Measurements from ENCODE around the gene PTPRZ1. TPM values are rescaled to one million over a fixed set of nuclear protein-coding genes. Genes with fewer than 3 reads are reported as not detected.

Gene PTPRZ1
- total and polyA plus RNA-seq, 10 of the 15 experiments (the other 5 are each of a cell fraction or from before 2014, with no cell fraction given): 0.05 to 0.21 (median 0.11) TPM; not detected in 7

DNA sequence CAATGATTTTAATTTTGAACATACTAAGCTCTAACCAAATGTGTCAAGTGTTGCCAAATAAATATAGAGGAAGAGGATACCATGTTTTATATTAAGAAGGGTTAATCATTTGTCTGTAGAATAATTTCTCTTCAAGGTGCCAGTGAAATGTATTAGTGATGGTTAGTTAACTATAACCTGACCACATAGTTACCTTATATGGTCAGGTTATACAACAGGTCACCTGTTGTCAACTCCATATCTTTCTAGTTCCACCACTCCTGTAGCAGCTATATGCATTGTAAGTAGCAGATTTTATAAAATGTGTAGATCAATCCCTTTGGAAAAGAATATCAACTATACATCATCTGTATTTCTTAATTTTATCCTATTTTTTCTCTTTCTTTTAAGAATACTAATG, 35.1 kb downstream of the PTPRZ1 start:
- ATAC-seq (no peak), DNase-seq (ENCODE audit: low read depth, low spot score) (no peak), FAIRE-seq (no peak)
- Histone ChIP-seq H2AFZ (ENCODE audit: control insufficient read depth, low read depth, low read length) (no peak overlapping the region), H3K27me3 (replicated peaks in 1 of 2; ENCODE audit: control insufficient read depth in 2 of 2, insufficient read depth in 2 of 2, low read length in 1 of 2) (no peaks in the 10 kb centered on the region), H4K20me1 (ENCODE audit: control insufficient read depth, insufficient read depth) (no peaks in the 10 kb centered on the region), H3K79me2 (ENCODE audit: control insufficient read depth, insufficient read depth, low read length) (no peaks in the 10 kb centered on the region), H3K27ac (ENCODE audit: control insufficient read depth, insufficient read depth) (no peak overlapping the region), H3K9ac (ENCODE audit: control insufficient read depth, insufficient read depth, low read length) (no peak overlapping the region), H3K36me3 (ENCODE audit: control insufficient read depth in 2 of 2, insufficient read depth in 2 of 2, low read length in 1 of 2) (no peaks in the 10 kb centered on the region), H3K4me1 (ENCODE audit: control insufficient read depth, insufficient read depth, low read length) (no peaks in the 10 kb centered on the region), H3K4me3 (no peak overlapping the region), H3K9me3 (replicated peaks; ENCODE audit: control insufficient read depth, insufficient read depth, low read length) (no peaks in the 10 kb centered on the region), H3K4me2 (ENCODE audit: control insufficient read depth, insufficient read depth) (no peak overlapping the region)
- SMC1A ChIA-PET (ENCODE audit: uncharacterized antibody, unreplicated experiment): interaction anchor here (0.7 kb wide), 1 partner anchor 13 kb away, joined by 3 read pairs; no protein-coding TSS in a partner anchor
- intact Hi-C loops (cut with micrococcal nuclease; ENCODE audit: unreplicated experiment): no loop called here
- CTCF ChIA-PET: interaction anchor here (0.7 to 1.9 kb wide), 3 partner anchors 9 to 126 kb away, joined by 3 to 5 read pairs (median 3); no protein-coding TSS in a partner anchor
- RAD21 ChIA-PET (ENCODE audit: unreplicated experiment): no interaction called here
- POLR2A ChIA-PET: no interaction called here
- BruUV-seq (replicated peaks): no TSS peak
- no peak for TF ChIP-seq MTA2 (IDR thresholded peaks at IDR 0.05; ENCODE audit: low read depth)
- TF ChIP-seq GABPA (IDR thresholded peaks at IDR 0.05; ENCODE audit: low read depth): no peak
- TF ChIP-seq POLR2A (IDR thresholded peaks at IDR 0.05; ENCODE audit: low read depth, low read length): no peak
- no peak for TF ChIP-seq CBX3 (IDR thresholded peaks at IDR 0.05; ENCODE audit: borderline replicate concordance, low read depth)
- no peak for TF ChIP-seq EP300 (IDR thresholded peaks at IDR 0.05; ENCODE audit: borderline replicate concordance in 1 of 2, control insufficient read depth in 1 of 2, low read depth in 2 of 2, low read length in 2 of 2)
- TF ChIP-seq CBX5 (IDR thresholded peaks at IDR 0.05; ENCODE audit: low read depth): no peak
- TF ChIP-seq, protein P1, sequence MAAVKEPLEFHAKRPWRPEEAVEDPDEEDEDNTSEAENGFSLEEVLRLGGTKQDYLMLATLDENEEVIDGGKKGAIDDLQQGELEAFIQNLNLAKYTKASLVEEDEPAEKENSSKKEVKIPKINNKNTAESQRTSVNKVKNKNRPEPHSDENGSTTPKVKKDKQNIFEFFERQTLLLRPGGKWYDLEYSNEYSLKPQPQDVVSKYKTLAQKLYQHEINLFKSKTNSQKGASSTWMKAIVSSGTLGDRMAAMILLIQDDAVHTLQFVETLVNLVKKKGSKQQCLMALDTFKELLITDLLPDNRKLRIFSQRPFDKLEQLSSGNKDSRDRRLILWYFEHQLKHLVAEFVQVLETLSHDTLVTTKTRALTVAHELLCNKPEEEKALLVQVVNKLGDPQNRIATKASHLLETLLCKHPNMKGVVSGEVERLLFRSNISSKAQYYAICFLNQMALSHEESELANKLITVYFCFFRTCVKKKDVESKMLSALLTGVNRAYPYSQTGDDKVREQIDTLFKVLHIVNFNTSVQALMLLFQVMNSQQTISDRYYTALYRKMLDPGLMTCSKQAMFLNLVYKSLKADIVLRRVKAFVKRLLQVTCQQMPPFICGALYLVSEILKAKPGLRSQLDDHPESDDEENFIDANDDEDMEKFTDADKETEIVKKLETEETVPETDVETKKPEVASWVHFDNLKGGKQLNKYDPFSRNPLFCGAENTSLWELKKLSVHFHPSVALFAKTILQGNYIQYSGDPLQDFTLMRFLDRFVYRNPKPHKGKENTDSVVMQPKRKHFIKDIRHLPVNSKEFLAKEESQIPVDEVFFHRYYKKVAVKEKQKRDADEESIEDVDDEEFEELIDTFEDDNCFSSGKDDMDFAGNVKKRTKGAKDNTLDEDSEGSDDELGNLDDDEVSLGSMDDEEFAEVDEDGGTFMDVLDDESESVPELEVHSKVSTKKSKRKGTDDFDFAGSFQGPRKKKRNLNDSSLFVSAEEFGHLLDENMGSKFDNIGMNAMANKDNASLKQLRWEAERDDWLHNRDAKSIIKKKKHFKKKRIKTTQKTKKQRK (IDR thresholded peaks at IDR 0.05; ENCODE audit: low read depth, low read length): no peak
- no peak for TF ChIP-seq MTA3 (IDR thresholded peaks at IDR 0.05; ENCODE audit: borderline replicate concordance, low read length)
- no peak for TF ChIP-seq JUNB (IDR thresholded peaks at IDR 0.05)
- TF ChIP-seq, protein P2, sequence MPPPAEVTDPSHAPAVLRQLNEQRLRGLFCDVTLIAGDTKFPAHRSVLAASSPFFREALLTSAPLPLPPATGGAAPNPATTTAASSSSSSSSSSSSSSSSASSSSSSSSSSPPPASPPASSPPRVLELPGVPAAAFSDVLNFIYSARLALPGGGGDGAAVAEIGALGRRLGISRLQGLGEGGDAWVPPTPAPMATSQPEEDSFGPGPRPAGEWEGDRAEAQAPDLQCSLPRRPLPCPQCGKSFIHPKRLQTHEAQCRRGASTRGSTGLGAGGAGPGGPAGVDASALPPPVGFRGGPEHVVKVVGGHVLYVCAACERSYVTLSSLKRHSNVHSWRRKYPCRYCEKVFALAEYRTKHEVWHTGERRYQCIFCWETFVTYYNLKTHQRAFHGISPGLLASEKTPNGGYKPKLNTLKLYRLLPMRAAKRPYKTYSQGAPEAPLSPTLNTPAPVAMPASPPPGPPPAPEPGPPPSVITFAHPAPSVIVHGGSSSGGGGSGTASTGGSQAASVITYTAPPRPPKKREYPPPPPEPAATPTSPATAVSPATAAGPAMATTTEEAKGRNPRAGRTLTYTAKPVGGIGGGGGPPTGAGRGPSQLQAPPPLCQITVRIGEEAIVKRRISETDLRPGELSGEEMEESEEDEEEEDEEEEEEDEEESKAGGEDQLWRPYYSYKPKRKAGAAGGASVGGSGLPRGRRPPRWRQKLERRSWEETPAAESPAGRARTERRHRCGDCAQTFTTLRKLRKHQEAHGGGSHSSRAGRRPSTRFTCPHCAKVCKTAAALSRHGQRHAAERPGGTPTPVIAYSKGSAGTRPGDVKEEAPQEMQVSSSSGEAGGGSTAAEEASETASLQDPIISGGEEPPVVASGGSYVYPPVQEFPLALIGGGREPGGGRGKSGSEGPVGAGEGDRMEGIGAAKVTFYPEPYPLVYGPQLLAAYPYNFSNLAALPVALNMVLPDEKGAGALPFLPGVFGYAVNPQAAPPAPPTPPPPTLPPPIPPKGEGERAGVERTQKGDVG (CRISPR knock-in tag; IDR thresholded peaks at IDR 0.05): no peak
- TF ChIP-seq TAF1 (IDR thresholded peaks at IDR 0.05; ENCODE audit: borderline replicate concordance, low read depth, low read length): no peak
- TF ChIP-seq SREBF2 (IDR thresholded peaks at IDR 0.05; ENCODE audit: low read length): no peak
- in situ Hi-C loops (cut with MboI): no loop called here

Data from GM12878 (cell line).